Spleen (tissue), 13 donors: Measurements from ENCODE around the gene SNX5. TPM values are rescaled to one million over a fixed set of nuclear protein-coding genes. Genes with fewer than 3 reads are reported as not detected.

ENCODE experiments used
- DNase-seq: peaks from one replicate; pipeline ENCODE4 v3.0.0-alpha.2; 2020
- H3K27ac ChIP-seq, 8 donors: fragments of 200-600 bp; sonication (generic) in 7 of 8; 1 replicate in 4 of 8; 2 replicates in 4 of 8; pipeline versions ENCODE4 v1.5.0 to v1.8.0; 2016 to 2021; ENCODE audit warnings: inconsistent platforms in 4 of 8, mild to moderate bottlenecking in 4 of 8, moderate library complexity in 1 of 8
- H3K27me3 ChIP-seq, 7 donors: fragments of 200-600 bp; sonication (generic) in 6 of 7; replicated peaks in 1 of 7; 1 replicate in 4 of 7; 2 replicates in 3 of 7; pipeline versions ENCODE4 v1.5.0 to v1.8.0; 2016 to 2021; ENCODE audit warnings: inconsistent platforms in 3 of 7, mild to moderate bottlenecking in 1 of 7
- H3K36me3 ChIP-seq, 6 donors: fragments of 200-600 bp; sonication (generic) in 5 of 6; 1 replicate in 4 of 6; 2 replicates in 2 of 6; pipeline versions ENCODE4 v1.5.0 to v1.8.0; 2016 to 2021; ENCODE audit warnings: inconsistent platforms in 2 of 6
- H3K4me1 ChIP-seq, 6 donors: fragments of 200-600 bp; sonication (generic) in 5 of 6; 1 replicate in 3 of 6; 2 replicates in 3 of 6; pipeline versions ENCODE4 v1.5.0 to v1.8.0; 2016 to 2021; ENCODE audit warnings: inconsistent platforms in 3 of 6
- H3K4me3 ChIP-seq, 8 donors: fragments of 200-600 bp; sonication (generic) in 7 of 8; 1 replicate in 4 of 8; 2 replicates in 4 of 8; pipeline versions ENCODE4 v1.5.0 to v1.8.0; 2016 to 2021; ENCODE audit warnings: inconsistent platforms in 4 of 8, mild to moderate bottlenecking in 4 of 8, moderate library complexity in 2 of 8
- H3K9me3 ChIP-seq, 8 donors: fragments of 200-600 bp; sonication (generic) in 7 of 8; 1 replicate in 4 of 8; 2 replicates in 4 of 8; pipeline versions ENCODE4 v1.5.0 to v1.8.0; 2016 to 2021; ENCODE audit warnings: inconsistent platforms in 4 of 8
- POLR2A ChIP-seq, 3 donors: fragments of 450-650 bp; IDR thresholded peaks; one replicate each; pipeline ENCODE4 v1.5.1; 2017; ENCODE audit warnings: antibody characterized with exemption in 3 of 3, mild to moderate bottlenecking in 1 of 3
- POLR2AphosphoS5 ChIP-seq, 3 donors: sonication (generic); formaldehyde crosslinking; IDR thresholded peaks; one replicate each; pipeline ENCODE4 v1.5.1; 2017; ENCODE audit warnings: antibody characterized with exemption in 3 of 3
- WGBS, 5 donors: extraction: QIAGEN DNeasy Blood & Tissue Kit in 3 of 5; methylation state at CpG; one replicate each; pipeline versions ENCODE4 v1.1.5 to v1.1.7; 2013 to 2018; 5-methylcytosine and 5-hydroxymethylcytosine counted together
- intact Hi-C: fragments of 100-400 bp; cut with DNase I; formaldehyde crosslinking; loops from one replicate; pipeline ENCODE4 v1.15.0; 2023; ENCODE audit warnings: low total_unique reads
- long read RNA-seq, 2 donors: transcript quantifications; one replicate each; lab custom pipeline, GENCODE V29; 2026
- polyA plus RNA-seq, 3 donors: library from polyadenylated mRNA; stranded (reverse); fragments of 200-250 nt; gene quantifications; one replicate each; pipeline ENCODE4 v1.2.1, GENCODE V29; 2013
- total RNA-seq, 7 donors: library from RNA; depleted of rRNA in 3 of 7; stranded (reverse); fragments of >200 nt in 3 of 7; fragmentation: NEBNext Ultra II Directional in 4 of 7; extraction: Animal tissue kit (Norgen Biotek cat#: 25700) in 4 of 7; gene quantifications; one replicate each; pipeline versions ENCODE4 v1.1.0 to v1.2.1, GENCODE V29; 2016 to 2021
- TF ChIP-seq, protein P1 (sequence below), 11 experiments: fragments of 200-600 bp in 7 of 11; fragments of 450-650 bp in 4 of 11; sonication (generic) in 4 of 11; IDR thresholded peaks in 8 of 11; conservative IDR thresholded peaks in 3 of 11; 1 replicate in 7 of 11; 2 replicates in 4 of 11; pipeline versions ENCODE4 v1.4.0 to v1.8.0; 2016 to 2021; ENCODE audit warnings: antibody characterized with exemption in 11 of 11, inconsistent platforms in 4 of 11, mild to moderate bottlenecking in 1 of 11
- donor health status: healthy with polysubstance abuse.
- donor health status: DM: no; HTN: no; CAD: no; lungs with moderate emphysema.
- donor health status: DM: no; HTN: no; CAD: no.
- donor health status: Bipolar disorder and iron deficiency.
- donor health status: healthy.
- donor health status: DM: no; HTN: no; CAD: no.
- donor health status: DM: yes; HTN: yes; CAD: no.

The SNX5 gene
- total RNA-seq (100 to 1,000 TPM; 126 to 261 (median 192) TPM), polyA plus RNA-seq (100 to 1,000 TPM; 151 to 181 (median 159) TPM)
- long read RNA-seq, donor 1, transcript SNX5-217 (1 exons, 1,087 nt) = minor isoform, 6 of 120 reads
- long read RNA-seq, donor 1, transcript SNX5-201 (13 exons, 2,270 nt) = minor isoform, 23 of 120 reads
- long read RNA-seq, donor 1, transcript SNX5-218 (1 exons, 3,931 nt) = major isoform, 52 of 120 reads
- long read RNA-seq, donor 1, transcript SNX5-202 (14 exons, 2,288 nt) = minor isoform, 16 of 120 reads
- long read RNA-seq, donor 1, partial matches to known transcripts = 19 of 120 reads
- long read RNA-seq, donor 1, other reads (novel, unspliced or antisense) = 0 of 120 reads
- long read RNA-seq, donor 2, transcript SNX5-201 (13 exons, 2,270 nt) = major isoform, 27 of 69 reads
- long read RNA-seq, donor 2, transcript SNX5-218 (1 exons, 3,931 nt) = minor isoform, 16 of 69 reads
- long read RNA-seq, donor 2, transcript SNX5-202 (14 exons, 2,288 nt) = minor isoform, 10 of 69 reads
- long read RNA-seq, donor 2, partial matches to known transcripts = 7 of 69 reads
- long read RNA-seq, donor 2, other reads (novel, unspliced or antisense) = 0 of 69 reads

DNA sequence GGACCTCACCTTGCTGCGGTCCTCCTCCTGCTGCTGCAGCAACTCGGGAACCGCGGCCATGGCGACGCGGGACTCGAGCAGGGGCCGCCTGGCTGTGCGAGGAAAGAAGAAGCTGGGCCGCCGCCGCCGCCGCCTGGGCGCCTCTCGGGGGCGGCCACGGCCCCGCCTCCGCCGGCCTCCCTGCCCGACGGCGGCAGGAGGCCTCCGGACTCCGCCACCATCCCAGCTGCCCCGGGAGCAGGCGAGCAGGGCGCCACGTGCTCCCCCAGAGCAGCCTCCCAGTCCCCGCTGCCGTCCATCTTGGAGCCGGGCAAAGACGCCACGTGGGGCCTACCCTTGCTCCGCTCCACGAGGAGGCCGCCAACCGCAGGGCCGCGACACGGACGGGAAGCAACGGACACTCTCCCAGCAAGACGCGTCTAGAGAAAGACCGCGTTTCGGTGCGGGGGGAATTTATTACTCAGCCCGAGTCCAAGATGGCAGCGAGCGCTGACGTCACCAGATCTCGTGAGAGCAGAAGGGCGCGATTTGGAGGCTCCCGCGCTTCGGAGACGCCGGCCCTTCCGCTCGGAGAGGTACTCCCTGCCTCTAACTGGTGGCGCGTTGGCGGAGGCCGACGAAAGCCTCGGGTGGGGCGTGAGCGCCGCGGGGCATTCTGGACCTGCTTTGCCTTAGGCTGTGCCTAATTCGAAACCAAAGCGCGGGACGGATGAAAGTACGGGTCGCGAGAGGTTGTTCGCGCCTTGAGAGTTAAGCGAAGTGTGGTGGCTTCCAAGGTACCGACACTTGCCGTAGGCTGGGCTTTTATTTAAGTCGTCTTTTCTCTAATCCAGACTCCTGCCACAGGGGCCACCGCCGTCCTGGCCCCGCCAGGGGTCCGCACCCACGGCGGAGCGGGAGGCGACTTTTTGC lies at the start of gene SNX5, which contains the start of gene MGME1:
TSS of gene SNX5 (minus strand) at position 429 of the 912 bp plus-strand sequence. CDS start at position 60, 369 bp downstream.
TSS of gene MGME1 (plus strand) at position 653 of the 912 bp plus-strand sequence. CDS start 842 bp downstream, outside the sequence.
- Histone ChIP-seq H3K4me1 (peaks cover 32 to 85% (median 75%) of the 10 kb centered on the region in 6 donors), H3K9me3 (no peaks in the 10 kb centered on the region)
- 0 to 1% (median 0%) methylated on average over 22 to 96 of the region's 96 CpGs for WGBS, 5 donors

DNA sequence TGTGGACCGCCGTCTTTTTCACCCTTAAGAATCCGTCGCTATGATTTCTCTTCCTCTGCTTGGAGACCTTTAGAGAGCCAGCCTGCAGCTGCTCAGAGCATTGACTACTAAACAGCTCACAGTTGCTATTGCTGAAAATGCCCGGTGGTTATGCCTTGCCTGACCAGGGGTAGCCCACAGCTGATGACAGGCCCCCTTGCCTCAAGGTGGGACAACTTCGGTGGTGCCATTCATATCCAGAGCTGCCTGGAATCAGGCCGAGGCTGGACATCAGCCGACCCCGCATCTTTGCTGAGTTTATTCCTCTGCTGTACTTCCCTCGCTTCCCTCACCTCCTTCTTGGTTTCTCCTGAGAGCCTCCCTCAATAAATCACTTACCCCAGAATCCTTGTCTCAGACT lies 49.5 kb upstream of the SNX5 start:
- intact Hi-C loops = no loop called here
- Histone ChIP-seq H3K9me3 (no peaks in the 10 kb centered on the region), H3K36me3 (no peaks in the 10 kb centered on the region), H3K27me3 (no peaks in the 10 kb centered on the region), H3K4me3 (no peak overlapping the region), H3K27ac (no peak overlapping the region), H3K4me1 (no peaks in the 10 kb centered on the region)
- 86 to 91% (median 88%) methylated on average over 10 of the region's 10 CpGs for WGBS, 5 donors
- peak; percentile 58 for DNase-seq
- TF ChIP-seq POLR2A (IDR thresholded peaks at IDR 0.05) = no peak
- TF ChIP-seq, protein P1, sequence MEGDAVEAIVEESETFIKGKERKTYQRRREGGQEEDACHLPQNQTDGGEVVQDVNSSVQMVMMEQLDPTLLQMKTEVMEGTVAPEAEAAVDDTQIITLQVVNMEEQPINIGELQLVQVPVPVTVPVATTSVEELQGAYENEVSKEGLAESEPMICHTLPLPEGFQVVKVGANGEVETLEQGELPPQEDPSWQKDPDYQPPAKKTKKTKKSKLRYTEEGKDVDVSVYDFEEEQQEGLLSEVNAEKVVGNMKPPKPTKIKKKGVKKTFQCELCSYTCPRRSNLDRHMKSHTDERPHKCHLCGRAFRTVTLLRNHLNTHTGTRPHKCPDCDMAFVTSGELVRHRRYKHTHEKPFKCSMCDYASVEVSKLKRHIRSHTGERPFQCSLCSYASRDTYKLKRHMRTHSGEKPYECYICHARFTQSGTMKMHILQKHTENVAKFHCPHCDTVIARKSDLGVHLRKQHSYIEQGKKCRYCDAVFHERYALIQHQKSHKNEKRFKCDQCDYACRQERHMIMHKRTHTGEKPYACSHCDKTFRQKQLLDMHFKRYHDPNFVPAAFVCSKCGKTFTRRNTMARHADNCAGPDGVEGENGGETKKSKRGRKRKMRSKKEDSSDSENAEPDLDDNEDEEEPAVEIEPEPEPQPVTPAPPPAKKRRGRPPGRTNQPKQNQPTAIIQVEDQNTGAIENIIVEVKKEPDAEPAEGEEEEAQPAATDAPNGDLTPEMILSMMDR (IDR thresholded peaks at IDR 0.05 in 8 of 11, conservative IDR thresholded peaks at IDR 0.05 in 3 of 11) = no peak
- no peak for TF ChIP-seq POLR2AphosphoS5 (IDR thresholded peaks at IDR 0.05)

More for the DNA sequence above, at the start of gene SNX5, which contains the start of gene MGME1:
- TF ChIP-seq, protein P1 (IDR thresholded peaks at IDR 0.05 in 8 of 11, conservative IDR thresholded peaks at IDR 0.05 in 3 of 11) = peak in 6 of 11 experiments; percentile 14 to 62 (median 54)
- TF ChIP-seq POLR2A (IDR thresholded peaks at IDR 0.05) = peak in 2 of 3 donors; percentile 17 to 31
- peak; percentile 95 to 96 (median 96) for TF ChIP-seq POLR2AphosphoS5 (IDR thresholded peaks at IDR 0.05)
- Histone ChIP-seq H3K36me3 (no peaks in the 10 kb centered on the region), H3K27ac (peak within 1 kb of the TSS; percentile 95 to 99 (median 98)), H3K27me3 (no peaks in the 10 kb centered on the region), H3K4me3 (peak within 1 kb of the TSS; percentile 76 to 94 (median 89))
- intact Hi-C loops = no loop called here
- peak; percentile 100 for DNase-seq

DNA sequence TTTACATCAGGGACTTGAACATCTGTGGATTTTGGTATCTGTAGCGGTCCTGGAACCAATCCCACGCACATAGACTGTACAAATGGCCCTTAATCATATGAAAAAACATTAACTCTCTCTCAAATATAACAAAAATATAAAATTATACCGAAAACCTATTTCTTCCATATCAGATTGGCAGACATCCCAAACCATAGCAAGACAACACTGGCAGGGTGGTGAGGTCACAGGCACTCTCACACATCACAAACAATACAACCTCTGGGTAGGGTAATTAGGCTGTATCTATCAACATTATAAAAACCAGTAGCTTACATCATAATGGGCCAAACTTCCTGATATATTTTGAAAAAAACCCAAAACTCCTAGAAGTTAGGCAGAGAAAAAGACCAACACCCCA lies 48.2 kb upstream of the SNX5 start:
- intact Hi-C loops = no loop called here
- TF ChIP-seq POLR2AphosphoS5 (IDR thresholded peaks at IDR 0.05) = no peak
- TF ChIP-seq, protein P1 (IDR thresholded peaks at IDR 0.05 in 8 of 11, conservative IDR thresholded peaks at IDR 0.05 in 3 of 11) = no peak
- no peak for TF ChIP-seq POLR2A (IDR thresholded peaks at IDR 0.05)
- WGBS, 5 donors = 81 to 91% (median 87%) methylated on average over 3 of the region's 3 CpGs

More for the DNA sequence above, 48.2 kb upstream of the SNX5 start:
- no peaks in the 10 kb centered on the region for H3K27me3 ChIP-seq
- no peak overlapping the region for H3K4me3 ChIP-seq
- no peak overlapping the region for H3K27ac ChIP-seq
- H3K9me3 ChIP-seq = no peaks in the 10 kb centered on the region
- H3K4me1 ChIP-seq = no peaks in the 10 kb centered on the region
- no peaks in the 10 kb centered on the region for H3K36me3 ChIP-seq
- DNase-seq = no peak
